Breast epithelium (tissue), 4 donors: ENCODE measurements around the gene ACVR1B. TPM values are rescaled to one million over a fixed set of nuclear protein-coding genes. Genes with fewer than 3 reads are reported as not detected.
A peak's percentile ranks its signal among the peaks of the same experiment; 100 is the strongest.

Source experiments
- DNase-seq, 2 donors: peaks; one replicate each; pipeline ENCODE4 v3.0.0-alpha.2; 2019; ENCODE audit warnings: low spot score in 2 of 2
- H3K27ac ChIP-seq, 2 donors: fragments of 200-600 bp; sonication (generic) in 1 of 2; one replicate each; pipeline ENCODE4 v1.5.1; 2016 to 2019; ENCODE audit warnings: mild to moderate bottlenecking in 1 of 2
- H3K27me3 ChIP-seq, 2 donors: fragments of 200-600 bp; sonication (generic) in 1 of 2; one replicate each; pipeline versions ENCODE4 v1.5.1 to v1.6.0; 2017 to 2019; ENCODE audit warnings: control low read depth in 1 of 2, mild to moderate bottlenecking in 1 of 2
- H3K36me3 ChIP-seq: fragments of 200-600 bp; one replicate; pipeline ENCODE4 v1.5.1; 2019
- H3K4me1 ChIP-seq, 2 donors: fragments of 200-600 bp; sonication (generic); one replicate each; pipeline ENCODE4 v1.5.1; 2016 to 2019; ENCODE audit warnings: control low read depth in 1 of 2
- H3K4me3 ChIP-seq, 3 donors: fragments of 200-600 bp; sonication (generic); 1 replicate in 2 of 3; 2 replicates in 1 of 3; pipeline ENCODE4 v1.5.1; 2016 to 2019; ENCODE audit warnings: mild to moderate bottlenecking in 3 of 3, moderate library complexity in 2 of 3
- H3K9me3 ChIP-seq, 2 donors: fragments of 200-600 bp; sonication (generic) in 1 of 2; one replicate each; pipeline ENCODE4 v1.5.1; 2016 to 2019; ENCODE audit warnings: control low read depth in 1 of 2
- POLR2A ChIP-seq: fragments of 450-650 bp; IDR thresholded peaks from one replicate; pipeline ENCODE4 v1.6.1; 2016; ENCODE audit warnings: antibody characterized with exemption, mild to moderate bottlenecking, moderate library complexity
- POLR2AphosphoS5 ChIP-seq, 3 donors: sonication (generic); formaldehyde crosslinking; IDR thresholded peaks; one replicate each; pipeline ENCODE4 v1.6.1; 2017; ENCODE audit warnings: antibody characterized with exemption in 3 of 3
- intact Hi-C: fragments of 100-400 bp; cut with DNase I; formaldehyde crosslinking; loops from one replicate; pipeline ENCODE4 v1.15.1; 2023; ENCODE audit warnings: low total_unique reads
- total RNA-seq, 3 donors: library from RNA; depleted of rRNA; stranded (reverse); fragments of >200 nt; gene quantifications; one replicate each; pipeline ENCODE4 v1.1.0, GENCODE V29; 2016
- TF ChIP-seq, protein P1 (sequence below), 3 donors: fragments of 450-650 bp; IDR thresholded peaks; one replicate each; pipeline ENCODE4 v1.5.1; 2016 to 2017; ENCODE audit warnings: antibody characterized with exemption in 3 of 3, mild to moderate bottlenecking in 3 of 3, moderate library complexity in 3 of 3

The ACVR1B gene
- total RNA-seq, 3 donors from 2014 or later, result 12.3 to 26.3 (median 23.6) TPM

- peaks cover 0 to 3% of the 10 kb centered on the region in 2 donors for H3K4me1 ChIP-seq
- no peak for TF ChIP-seq POLR2AphosphoS5 (IDR thresholded peaks at IDR 0.05)
- no peak for TF ChIP-seq POLR2A
- TF ChIP-seq, protein P1, sequence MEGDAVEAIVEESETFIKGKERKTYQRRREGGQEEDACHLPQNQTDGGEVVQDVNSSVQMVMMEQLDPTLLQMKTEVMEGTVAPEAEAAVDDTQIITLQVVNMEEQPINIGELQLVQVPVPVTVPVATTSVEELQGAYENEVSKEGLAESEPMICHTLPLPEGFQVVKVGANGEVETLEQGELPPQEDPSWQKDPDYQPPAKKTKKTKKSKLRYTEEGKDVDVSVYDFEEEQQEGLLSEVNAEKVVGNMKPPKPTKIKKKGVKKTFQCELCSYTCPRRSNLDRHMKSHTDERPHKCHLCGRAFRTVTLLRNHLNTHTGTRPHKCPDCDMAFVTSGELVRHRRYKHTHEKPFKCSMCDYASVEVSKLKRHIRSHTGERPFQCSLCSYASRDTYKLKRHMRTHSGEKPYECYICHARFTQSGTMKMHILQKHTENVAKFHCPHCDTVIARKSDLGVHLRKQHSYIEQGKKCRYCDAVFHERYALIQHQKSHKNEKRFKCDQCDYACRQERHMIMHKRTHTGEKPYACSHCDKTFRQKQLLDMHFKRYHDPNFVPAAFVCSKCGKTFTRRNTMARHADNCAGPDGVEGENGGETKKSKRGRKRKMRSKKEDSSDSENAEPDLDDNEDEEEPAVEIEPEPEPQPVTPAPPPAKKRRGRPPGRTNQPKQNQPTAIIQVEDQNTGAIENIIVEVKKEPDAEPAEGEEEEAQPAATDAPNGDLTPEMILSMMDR (IDR thresholded peaks at IDR 0.05), result no peak
- H3K27me3 ChIP-seq, result no peaks in the 10 kb centered on the region
- intact Hi-C loops, result no loop called here
- no peaks in the 10 kb centered on the region for H3K36me3 ChIP-seq
- H3K9me3 ChIP-seq, result no peaks in the 10 kb centered on the region
- no peak overlapping the region for H3K4me3 ChIP-seq
- peak in 1 of 2 donors; percentile 45 for DNase-seq
- H3K27ac ChIP-seq, result no peak overlapping the region
These were observed 25.4 kb upstream of the ACVR1B start for GRCh38 chr12:51926064-51926632.

- TF ChIP-seq POLR2A, result no peak
- TF ChIP-seq, protein P1 (IDR thresholded peaks at IDR 0.05), result peak in 2 of 3 donors; percentile 46 to 52
- H3K36me3 ChIP-seq, result no peaks in the 10 kb centered on the region
- H3K9me3 ChIP-seq, result no peaks in the 10 kb centered on the region
- peaks cover 0 to 3% of the 10 kb centered on the region in 2 donors for H3K4me1 ChIP-seq
- intact Hi-C loops, result no loop called here
- H3K4me3 ChIP-seq, result no peak overlapping the region
- DNase-seq, result peak in 1 of 2 donors; percentile 52
- no peaks in the 10 kb centered on the region for H3K27me3 ChIP-seq
- no peak overlapping the region for H3K27ac ChIP-seq
These were observed 24.8 kb upstream of the ACVR1B start for GRCh38 chr12:51926718-51927117.

- no peak overlapping the region for H3K4me3 ChIP-seq
- H3K27me3 ChIP-seq, result no peaks in the 10 kb centered on the region
- DNase-seq, result no peak
- H3K4me1 ChIP-seq, result no peaks in the 10 kb centered on the region
- intact Hi-C loops, result no loop called here
- H3K27ac ChIP-seq, result no peak overlapping the region
- H3K36me3 ChIP-seq, result no peaks in the 10 kb centered on the region
- TF ChIP-seq, protein P1 (IDR thresholded peaks at IDR 0.05), result no peak
- no peak for TF ChIP-seq POLR2AphosphoS5 (IDR thresholded peaks at IDR 0.05)
- TF ChIP-seq POLR2A, result no peak
- H3K9me3 ChIP-seq, result no peaks in the 10 kb centered on the region
These were observed 19.1 kb upstream of the ACVR1B start for GRCh38 chr12:51932218-51933076.

DNA sequence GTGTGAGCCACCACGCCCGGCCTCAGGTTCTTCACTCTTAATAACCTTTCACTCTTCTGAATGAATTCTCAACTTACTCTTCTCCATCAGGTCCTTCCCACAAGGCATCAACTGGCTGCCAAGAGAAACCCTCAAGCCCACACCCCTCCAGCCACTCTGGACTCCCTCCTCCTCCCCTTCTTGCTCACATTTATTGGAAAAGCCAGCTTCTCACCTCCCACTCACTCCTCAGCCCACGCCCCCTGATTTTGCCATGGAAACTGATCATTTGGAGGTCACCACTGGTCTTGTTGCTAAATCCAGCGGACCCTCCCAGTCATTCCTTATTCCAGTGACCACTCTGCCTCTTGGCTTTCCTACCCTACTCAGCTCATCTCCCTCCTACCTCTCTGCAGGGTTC lies 17.4 kb upstream of the ACVR1B start:
- no peak for TF ChIP-seq POLR2AphosphoS5 (IDR thresholded peaks at IDR 0.05)
- TF ChIP-seq, protein P1 (IDR thresholded peaks at IDR 0.05), result no peak
- no peak for TF ChIP-seq POLR2A
- Histone ChIP-seq H3K4me1 (no peaks in the 10 kb centered on the region), H3K27me3 (no peaks in the 10 kb centered on the region), H3K4me3 (no peak overlapping the region), H3K9me3 (no peaks in the 10 kb centered on the region), H3K36me3 (no peaks in the 10 kb centered on the region), H3K27ac (no peak overlapping the region)
- peak in 1 of 2 donors; percentile 14 for DNase-seq
- intact Hi-C loops, result no loop called here

GRCh38 chr12:51937926-51938325 lies 13.6 kb upstream of the ACVR1B start:
- no peak for DNase-seq
- intact Hi-C loops, result no loop called here
- Histone ChIP-seq H3K36me3 (no peaks in the 10 kb centered on the region), H3K9me3 (no peaks in the 10 kb centered on the region), H3K27me3 (no peaks in the 10 kb centered on the region), H3K27ac (no peak overlapping the region), H3K4me3 (no peak overlapping the region), H3K4me1 (no peaks in the 10 kb centered on the region)
- TF ChIP-seq, protein P1 (IDR thresholded peaks at IDR 0.05), result no peak
- no peak for TF ChIP-seq POLR2AphosphoS5 (IDR thresholded peaks at IDR 0.05)
- no peak for TF ChIP-seq POLR2A
